GM12878 (cell line): Measurements from ENCODE around the gene TP53RK.

Experiments used
- BCL11A ChIP-seq: IDR thresholded peaks from 2 replicates; pipeline ENCODE4 v1.6.1; 2011; ENCODE audit warnings: low read depth, low read length
- ESRRA ChIP-seq: IDR thresholded peaks from 2 replicates; pipeline ENCODE4 v1.6.1; 2012; ENCODE audit warnings: mild to moderate bottlenecking, low read length, improper control_type of control experiment
- EZH2 ChIP-seq: IDR thresholded peaks from 2 replicates; pipeline ENCODE4 v1.6.1; 2012; ENCODE audit warnings: low read depth, mild to moderate bottlenecking, control low read depth, inconsistent platforms, low read length, borderline replicate concordance; ENCODE audit not compliant: control insufficient read depth
- HDAC2 ChIP-seq: fragments of 200-600 bp; sonication (generic); IDR thresholded peaks from 2 replicates; pipeline ENCODE4 v1.6.1; 2017
- POLR2A ChIP-seq: IDR thresholded peaks from 2 replicates; pipeline ENCODE4 v1.6.1; 2011; ENCODE audit warnings: low read depth, mild to moderate bottlenecking, low read length
- RFX5 ChIP-seq: IDR thresholded peaks from 2 replicates; pipeline ENCODE4 v1.6.1; 2011; ENCODE audit warnings: low read depth, low read length, improper control_type of control experiment
- SIX5 ChIP-seq: IDR thresholded peaks from 2 replicates; pipeline ENCODE4 v1.6.1; 2011; ENCODE audit warnings: mild to moderate bottlenecking, low read depth, low read length, moderate library complexity; ENCODE audit not compliant: severe bottlenecking
- SMC3 ChIP-seq: IDR thresholded peaks from 2 replicates; pipeline ENCODE4 v1.6.1; 2011; ENCODE audit warnings: low read length, improper control_type of control experiment, borderline replicate concordance
- SRF ChIP-seq, 2 experiments: IDR thresholded peaks; 2 replicates each; pipeline ENCODE4 v1.6.1; 2011; ENCODE audit warnings: low read depth in 2 of 2, low read length in 2 of 2, mild to moderate bottlenecking in 1 of 2, moderate library complexity in 1 of 2
- SUZ12 ChIP-seq: fragments of 200-600 bp; sonication (generic); IDR thresholded peaks from one replicate; pipeline ENCODE4 v1.6.1; 2018; ENCODE audit warnings: antibody characterized with exemption, mild to moderate bottlenecking; ENCODE audit not compliant: unreplicated experiment
- TCF12 ChIP-seq: IDR thresholded peaks from 2 replicates; pipeline ENCODE4 v1.6.1; 2011; ENCODE audit warnings: low read depth, mild to moderate bottlenecking, low read length
- ZNF24 ChIP-seq: fragments of 450-650 bp; IDR thresholded peaks from 2 replicates; pipeline ENCODE4 v1.6.1; 2017; ENCODE audit warnings: antibody characterized with exemption, mild to moderate bottlenecking
- ZNF274 ChIP-seq: IDR thresholded peaks from one replicate; pipeline ENCODE4 v1.8.0; 2011; ENCODE audit not compliant: insufficient read length, insufficient read depth
- TF ChIP-seq, protein P1 (sequence below): IDR thresholded peaks from 2 replicates; pipeline ENCODE4 v1.6.1; 2012; ENCODE audit warnings: mild to moderate bottlenecking, low read depth, low read length

- TF ChIP-seq SRF (IDR thresholded peaks at IDR 0.05; ENCODE audit: low read depth in 2 of 2, low read length in 2 of 2): no peak
- TF ChIP-seq, protein P1, sequence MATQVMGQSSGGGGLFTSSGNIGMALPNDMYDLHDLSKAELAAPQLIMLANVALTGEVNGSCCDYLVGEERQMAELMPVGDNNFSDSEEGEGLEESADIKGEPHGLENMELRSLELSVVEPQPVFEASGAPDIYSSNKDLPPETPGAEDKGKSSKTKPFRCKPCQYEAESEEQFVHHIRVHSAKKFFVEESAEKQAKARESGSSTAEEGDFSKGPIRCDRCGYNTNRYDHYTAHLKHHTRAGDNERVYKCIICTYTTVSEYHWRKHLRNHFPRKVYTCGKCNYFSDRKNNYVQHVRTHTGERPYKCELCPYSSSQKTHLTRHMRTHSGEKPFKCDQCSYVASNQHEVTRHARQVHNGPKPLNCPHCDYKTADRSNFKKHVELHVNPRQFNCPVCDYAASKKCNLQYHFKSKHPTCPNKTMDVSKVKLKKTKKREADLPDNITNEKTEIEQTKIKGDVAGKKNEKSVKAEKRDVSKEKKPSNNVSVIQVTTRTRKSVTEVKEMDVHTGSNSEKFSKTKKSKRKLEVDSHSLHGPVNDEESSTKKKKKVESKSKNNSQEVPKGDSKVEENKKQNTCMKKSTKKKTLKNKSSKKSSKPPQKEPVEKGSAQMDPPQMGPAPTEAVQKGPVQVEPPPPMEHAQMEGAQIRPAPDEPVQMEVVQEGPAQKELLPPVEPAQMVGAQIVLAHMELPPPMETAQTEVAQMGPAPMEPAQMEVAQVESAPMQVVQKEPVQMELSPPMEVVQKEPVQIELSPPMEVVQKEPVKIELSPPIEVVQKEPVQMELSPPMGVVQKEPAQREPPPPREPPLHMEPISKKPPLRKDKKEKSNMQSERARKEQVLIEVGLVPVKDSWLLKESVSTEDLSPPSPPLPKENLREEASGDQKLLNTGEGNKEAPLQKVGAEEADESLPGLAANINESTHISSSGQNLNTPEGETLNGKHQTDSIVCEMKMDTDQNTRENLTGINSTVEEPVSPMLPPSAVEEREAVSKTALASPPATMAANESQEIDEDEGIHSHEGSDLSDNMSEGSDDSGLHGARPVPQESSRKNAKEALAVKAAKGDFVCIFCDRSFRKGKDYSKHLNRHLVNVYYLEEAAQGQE: no peak
- no peak for TF ChIP-seq ZNF24
- TF ChIP-seq ESRRA: no peak
- TF ChIP-seq EZH2: no peak
- TF ChIP-seq SMC3: no peak
- TF ChIP-seq BCL11A: no peak
- TF ChIP-seq TCF12: no peak
- TF ChIP-seq SIX5: no peak
- TF ChIP-seq POLR2A: no peak
- TF ChIP-seq HDAC2: no peak
- no peak for TF ChIP-seq ZNF274
- TF ChIP-seq SUZ12: no peak
- TF ChIP-seq RFX5: no peak
Measured at GRCh38 chr20:46663531-46663930, 25.7 kb downstream of the TP53RK start.
